DOHH2 (cell line): Measurements from ENCODE around the gene MBD5.

ENCODE experiments used
- H3F3A ChIP-seq: fragments of 200-600 bp; sonication (generic), shearing (Covaris generic); 2 replicates; pipeline ENCODE4 v1.6.0; 2016; ENCODE audit warnings: antibody characterized with exemption, mild to moderate bottlenecking; ENCODE audit not compliant: control insufficient read depth, insufficient read depth
- H3K27ac ChIP-seq: fragments of 200-600 bp; sonication (generic); 2 replicates; pipeline ENCODE4 v1.5.1; 2014; ENCODE audit warnings: low read depth, mild to moderate bottlenecking, low read length, moderate library complexity
- H3K27me3 ChIP-seq: fragments of 200-600 bp; sonication (generic); 2 replicates; pipeline ENCODE4 v1.6.1; 2014; ENCODE audit warnings: mild to moderate bottlenecking, low read length, mixed read lengths; ENCODE audit not compliant: control insufficient read depth
- H3K36me3 ChIP-seq: fragments of 200-600 bp; sonication (generic); 2 replicates; pipeline ENCODE4 v1.6.1; 2014; ENCODE audit warnings: mild to moderate bottlenecking, low read length, moderate library complexity, mixed read lengths; ENCODE audit not compliant: control insufficient read depth
- H3K4me1 ChIP-seq: fragments of 200-600 bp; sonication (generic); 2 replicates; pipeline ENCODE4 v1.6.1; 2014; ENCODE audit warnings: mild to moderate bottlenecking, low read length, mixed read lengths; ENCODE audit not compliant: control insufficient read depth
- H3K4me2 ChIP-seq: fragments of 200-600 bp; sonication (generic); 2 replicates; pipeline ENCODE4 v1.6.0; 2014; ENCODE audit warnings: mild to moderate bottlenecking, low read length, moderate library complexity
- H3K4me3 ChIP-seq: fragments of 200-600 bp; sonication (generic); 2 replicates; pipeline ENCODE4 v1.5.1; 2014; ENCODE audit warnings: mild to moderate bottlenecking, low read length, mixed read lengths
- H3K79me2 ChIP-seq: fragments of 200-600 bp; sonication (generic); 2 replicates; pipeline ENCODE4 v1.6.1; 2014; ENCODE audit warnings: mild to moderate bottlenecking, low read length, mixed read lengths; ENCODE audit not compliant: control insufficient read depth
- H3K9me2 ChIP-seq: fragments of 200-600 bp; sonication (generic); replicated peaks from 2 replicates; pipeline ENCODE4 v1.6.1; 2014; ENCODE audit warnings: mild to moderate bottlenecking, low read length, mixed read lengths; ENCODE audit not compliant: control insufficient read depth
- H3K9me3 ChIP-seq: fragments of 200-600 bp; sonication (generic); 2 replicates; pipeline ENCODE4 v1.6.1; 2014; ENCODE audit warnings: antibody characterized with exemption, low read length, mixed read lengths; ENCODE audit not compliant: control insufficient read depth, insufficient read depth
- H4K20me1 ChIP-seq: fragments of 200-600 bp; sonication (generic); 2 replicates; pipeline ENCODE4 v1.6.0; 2014; ENCODE audit warnings: low read depth, mild to moderate bottlenecking, antibody characterized with exemption, low read length, moderate library complexity; ENCODE audit not compliant: control insufficient read depth, insufficient read depth
- CTCF ChIP-seq: fragments of 200-600 bp; sonication (generic); IDR thresholded peaks from one replicate; pipeline ENCODE4 v1.5.1; 2014; ENCODE audit warnings: antibody characterized with exemption, mild to moderate bottlenecking, low read depth, low read length; ENCODE audit not compliant: poor library complexity, severe bottlenecking
- EZH2phosphoT487 ChIP-seq: fragments of 200-600 bp; sonication (generic); IDR thresholded peaks from 2 replicates; pipeline ENCODE4 v1.6.1; 2017; ENCODE audit warnings: borderline replicate concordance, mild to moderate bottlenecking, antibody characterized with exemption, low read length, moderate library complexity, mixed read lengths

Gene MBD5

DNA sequence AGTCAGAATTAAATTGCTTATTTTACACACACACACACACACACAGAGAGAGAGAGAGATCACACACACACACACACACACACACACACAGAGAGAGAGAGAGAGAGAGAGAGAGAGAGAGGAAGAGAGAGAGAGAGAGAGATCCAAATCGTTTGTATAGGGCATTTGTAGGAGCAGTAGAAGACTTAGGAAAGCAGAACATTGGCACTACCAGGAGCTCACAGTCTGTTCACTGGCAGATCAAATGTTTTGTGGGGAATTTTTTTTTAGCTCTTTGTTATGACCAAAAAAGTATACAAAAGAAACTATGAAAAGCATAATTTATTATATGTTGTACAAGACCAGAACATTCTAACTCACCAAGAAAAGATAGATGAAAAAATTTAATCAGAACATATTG is 81.8 kb downstream of the MBD5 start:
- Histone ChIP-seq H3K27ac (no peak overlapping the region), H3F3A (no peaks in the 10 kb centered on the region), H3K9me3 (no peaks in the 10 kb centered on the region), H3K79me2 (no peaks in the 10 kb centered on the region), H3K4me2 (no peak overlapping the region), H3K27me3 (no peaks in the 10 kb centered on the region), H3K4me3 (no peak overlapping the region), H3K4me1 (no peaks in the 10 kb centered on the region), H4K20me1 (no peaks in the 10 kb centered on the region), H3K36me3 (no peaks in the 10 kb centered on the region), H3K9me2 (no peaks in the 10 kb centered on the region)
- TF ChIP-seq CTCF (no peak), EZH2phosphoT487 (no peak)

- H3K27ac ChIP-seq: no peak overlapping the region
- H3K4me1 ChIP-seq: no peaks in the 10 kb centered on the region
- no peaks in the 10 kb centered on the region for H3K36me3 ChIP-seq
- no peak overlapping the region for H3K4me2 ChIP-seq
- no peaks in the 10 kb centered on the region for H3K79me2 ChIP-seq
- TF ChIP-seq CTCF: no peak
- no peaks in the 10 kb centered on the region for H3K9me2 ChIP-seq
- no peaks in the 10 kb centered on the region for H3K27me3 ChIP-seq
- no peaks in the 10 kb centered on the region for H3K9me3 ChIP-seq
- no peaks in the 10 kb centered on the region for H3F3A ChIP-seq
- H4K20me1 ChIP-seq: no peaks in the 10 kb centered on the region
- H3K4me3 ChIP-seq: no peak overlapping the region
Measured at GRCh38 chr2:148103946-148104345, 83.1 kb downstream of the MBD5 start.

DNA sequence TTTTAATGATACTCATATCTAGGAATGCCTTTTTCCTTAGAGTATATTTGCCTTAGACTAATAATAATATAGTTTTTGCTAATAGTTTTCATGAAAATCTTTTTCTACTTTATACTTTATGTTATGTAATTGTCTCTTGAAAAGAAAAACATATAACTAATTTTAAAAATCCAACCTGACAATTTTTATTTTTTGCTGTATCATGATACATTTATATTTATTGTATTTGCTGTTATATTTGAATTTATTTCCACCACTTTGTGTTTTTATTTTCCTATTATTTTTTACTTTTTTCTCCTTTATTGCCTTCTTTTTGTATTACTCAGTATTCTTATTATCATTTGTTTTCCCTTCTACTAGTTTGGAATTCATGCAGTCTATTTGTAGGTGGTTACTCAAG is 85.4 kb downstream of the MBD5 start:
- Histone ChIP-seq H3K9me3 (no peaks in the 10 kb centered on the region), H3K79me2 (no peaks in the 10 kb centered on the region), H4K20me1 (no peaks in the 10 kb centered on the region), H3K4me1 (peaks cover 4% of the 10 kb centered on the region), H3K27ac (no peak overlapping the region), H3K4me2 (no peak overlapping the region), H3F3A (no peaks in the 10 kb centered on the region), H3K36me3 (no peaks in the 10 kb centered on the region), H3K4me3 (no peak overlapping the region), H3K9me2 (no peaks in the 10 kb centered on the region), H3K27me3 (no peaks in the 10 kb centered on the region)
- TF ChIP-seq CTCF (no peak), EZH2phosphoT487 (no peak)

DNA sequence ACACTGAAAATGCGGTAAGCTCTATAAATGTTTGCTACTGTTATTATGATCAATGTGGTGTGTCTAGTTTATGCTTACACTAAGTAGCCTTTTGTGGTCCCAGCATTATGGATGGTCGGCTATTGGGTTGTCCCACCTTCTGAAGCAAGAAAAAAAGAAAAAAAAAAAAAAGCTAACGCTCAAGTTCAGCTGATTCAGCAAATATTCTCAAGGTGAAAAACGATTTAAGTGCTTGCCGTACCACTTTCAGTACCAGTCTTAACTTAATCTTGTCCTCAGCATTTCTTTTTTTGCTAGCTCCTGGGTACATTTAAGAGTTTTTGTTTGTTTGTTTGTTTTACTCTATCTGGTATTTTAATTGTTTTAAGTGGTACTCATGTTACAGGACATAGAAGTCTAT is 87.5 kb downstream of the MBD5 start:
- Histone ChIP-seq H3K36me3 (no peaks in the 10 kb centered on the region), H3K79me2 (no peaks in the 10 kb centered on the region), H3F3A (no peaks in the 10 kb centered on the region), H3K9me3 (no peaks in the 10 kb centered on the region), H4K20me1 (no peaks in the 10 kb centered on the region), H3K27me3 (no peaks in the 10 kb centered on the region), H3K4me2 (no peak overlapping the region), H3K9me2 (no peaks in the 10 kb centered on the region), H3K4me3 (no peak overlapping the region), H3K4me1 (peaks cover 4% of the 10 kb centered on the region), H3K27ac (no peak overlapping the region)
- TF ChIP-seq CTCF (no peak), EZH2phosphoT487 (no peak)
